Activated CD4-positive, alpha-beta T cell treated with anti-CD3 and anti-CD28 coated beads for 24 hours (primary cell): ENCODE results near the gene PXDC1.
"Not testable (repeated sequence)": the region's sequence is repeated elsewhere in the genome, so short reads cannot be mapped to it uniquely, and the experiment has no call there.

Experiments
- DNase-seq, 2 donors: peaks; one replicate each; pipeline ENCODE4 v3.0.0-alpha.2; 2020; ENCODE audit warnings: low read depth in 2 of 2

The PXDC1 gene

GRCh38 chr6:3732345-3733141 is 19.0 kb downstream of the PXDC1 start:
- DNase-seq, result peak; percentile 49 to 56

- no peak for DNase-seq
Measured at GRCh38 chr6:3731700-3732099, 19.8 kb downstream of the PXDC1 start.

- DNase-seq, result no peak
Measured at GRCh38 chr6:3729603-3730344, 21.7 kb downstream of the PXDC1 start.

GRCh38 chr6:3727593-3728108 is 23.9 kb downstream of the PXDC1 start:
- DNase-seq, result no peak

- no peak for DNase-seq
Measured at GRCh38 chr6:3727036-3727435, 24.5 kb downstream of the PXDC1 start.

GRCh38 chr6:3726421-3726820 is 25.1 kb downstream of the PXDC1 start:
- no peak for DNase-seq

GRCh38 chr6:3725145-3726047 is 26.1 kb downstream of the PXDC1 start:
- DNase-seq, result no peak

- no peak for DNase-seq
Measured at GRCh38 chr6:3724451-3725144, 26.9 kb downstream of the PXDC1 start.

- no peak for DNase-seq
Measured at GRCh38 chr6:3723966-3724365, 27.5 kb downstream of the PXDC1 start.

- no peak for DNase-seq
Measured at GRCh38 chr6:3723251-3723650, 28.3 kb downstream of the PXDC1 start.

GRCh38 chr6:3722785-3723184 is 28.7 kb downstream of the PXDC1 start:
- DNase-seq, result no peak

GRCh38 chr6:3721810-3722621 is 29.5 kb downstream of the PXDC1 start:
- no peak for DNase-seq

GRCh38 chr6:3720770-3721169 is 30.7 kb downstream of the PXDC1 start:
- not testable (repeated sequence) for DNase-seq

- DNase-seq, result no peak
Measured at GRCh38 chr6:3719462-3720308, 31.8 kb downstream of the PXDC1 start.

- DNase-seq, result no peak
Measured at GRCh38 chr6:3718407-3718806, 33.1 kb downstream of the PXDC1 start.

GRCh38 chr6:3715285-3715684 is 36.2 kb downstream of the PXDC1 start:
- no peak for DNase-seq

- DNase-seq, result no peak
Measured at GRCh38 chr6:3714768-3715167, 36.7 kb downstream of the PXDC1 start.

- no peak for DNase-seq
Measured at GRCh38 chr6:3714111-3714510, 37.4 kb downstream of the PXDC1 start.

GRCh38 chr6:3712827-3713665 is 38.5 kb downstream of the PXDC1 start:
- no peak for DNase-seq
